B cell (primary cell): ENCODE data around the gene ZNF554. TPM values are rescaled to one million over a fixed set of nuclear protein-coding genes. Genes with fewer than 3 reads are reported as not detected.
A peak's percentile ranks its signal among the peaks of the same experiment; 100 is the strongest.
"Not testable (repeated sequence)": the region's sequence is repeated elsewhere in the genome, so short reads cannot be mapped to it uniquely, and the experiment has no call there.

Source experiments
- ATAC-seq: fragments of 200-7000 bp; cut with Tn5 transposase; one replicate; pipeline ENCODE4 v1.10.0; 2021; ENCODE audit warnings: low read depth, mild to moderate bottlenecking, moderate number of reproducible peaks, moderate library complexity
- CTCF ChIA-PET: fragments of 350-600 bp; sonication (Branson Sonifier 250); formaldehyde crosslinking; loops from one replicate; lab custom pipeline; 2021; ENCODE audit warnings: antibody characterized with exemption, inconsistent platforms; lab: Charles Lee
- POLR2A ChIA-PET: fragments of 350-600 bp; sonication (Branson Sonifier 250); formaldehyde crosslinking; loops from one replicate; lab custom pipeline; 2021; ENCODE audit warnings: antibody characterized with exemption; lab: Charles Lee
- DNase-seq: peaks from one replicate; pipeline ENCODE4 v3.0.0; 2013
- H2AFZ ChIP-seq: 2 replicates; pipeline ENCODE4 v1.6.1; 2012; ENCODE audit warnings: mild to moderate bottlenecking, low read depth, low read length; ENCODE audit not compliant: insufficient read depth, poor library complexity, severe bottlenecking
- H3K27ac ChIP-seq, 2 donors: 1 replicate in 1 of 2; 2 replicates in 1 of 2; pipeline ENCODE4 v1.5.1; 2012 to 2013; ENCODE audit warnings: low read length in 2 of 2, mild to moderate bottlenecking in 2 of 2, moderate library complexity in 1 of 2
- H3K27me3 ChIP-seq, 4 experiments: fragments of 200-600 bp in 1 of 4; sonication (generic) in 1 of 4; replicated peaks in 1 of 4; 1 replicate in 2 of 4; 2 replicates in 2 of 4; pipeline versions ENCODE4 v1.6.1 to v1.7.0; 2013 to 2016; ENCODE audit warnings: low read length in 3 of 4, mild to moderate bottlenecking in 2 of 4, mixed read lengths in 1 of 4, moderate library complexity in 1 of 4; ENCODE audit not compliant: insufficient read depth in 4 of 4, control insufficient read depth in 3 of 4; ENCODE audit errors: control extremely low read depth in 1 of 4
- H3K36me3 ChIP-seq, 2 experiments: replicated peaks in 1 of 2; 1 replicate in 1 of 2; 2 replicates in 1 of 2; pipeline versions ENCODE4 v1.6.1 to v1.7.1; 2013; ENCODE audit warnings: low read length in 1 of 2; ENCODE audit not compliant: insufficient read depth in 2 of 2, control insufficient read depth in 1 of 2; ENCODE audit errors: control extremely low read depth in 1 of 2, extremely low read depth in 1 of 2
- H3K4me1 ChIP-seq, 2 donors: fragments of 200-600 bp in 1 of 2; sonication (generic) in 1 of 2; 1 replicate in 1 of 2; 2 replicates in 1 of 2; pipeline versions ENCODE4 v1.5.1 to v1.6.1; 2013 to 2017; ENCODE audit warnings: low read length in 2 of 2; ENCODE audit not compliant: control insufficient read depth in 2 of 2, insufficient read depth in 2 of 2
- H3K4me2 ChIP-seq: replicated peaks from 2 replicates; pipeline ENCODE3; 2012; ENCODE audit warnings: mild to moderate bottlenecking, low read depth, low read length; ENCODE audit not compliant: poor library complexity, severe bottlenecking
- H3K4me3 ChIP-seq, 5 experiments: fragments of 200-600 bp in 1 of 5; sonication (generic) in 1 of 5; 1 replicate in 3 of 5; 2 replicates in 2 of 5; pipeline versions ENCODE4 v1.5.1 to v1.7.0; 2011 to 2016; ENCODE audit warnings: low read length in 4 of 5, mild to moderate bottlenecking in 4 of 5, low read depth in 2 of 5, control low read depth in 1 of 5, moderate library complexity in 1 of 5; ENCODE audit not compliant: insufficient read depth in 1 of 5; ENCODE audit errors: control extremely low read depth in 1 of 5, extremely low read depth in 1 of 5
- H3K79me2 ChIP-seq: fragments of 200-600 bp; sonication (generic); one replicate; pipeline ENCODE4 v1.6.0; 2016; ENCODE audit warnings: low read length; ENCODE audit not compliant: control insufficient read depth, insufficient read depth
- H3K9ac ChIP-seq: fragments of 200-600 bp; sonication (generic); 2 replicates; pipeline ENCODE4 v1.6.1; 2017; ENCODE audit warnings: mild to moderate bottlenecking, low read length, moderate library complexity
- H3K9me3 ChIP-seq, 3 donors: one replicate each; pipeline versions ENCODE4 v1.6.1 to v1.7.1; 2013; ENCODE audit warnings: low read length in 2 of 3; ENCODE audit not compliant: control insufficient read depth in 2 of 3, insufficient read depth in 1 of 3; ENCODE audit errors: control extremely low read depth in 1 of 3
- H4K20me1 ChIP-seq: 2 replicates; pipeline ENCODE4 v1.6.0; 2012; ENCODE audit warnings: mild to moderate bottlenecking, low read length; ENCODE audit not compliant: insufficient read depth, control insufficient read depth, poor library complexity, severe bottlenecking
- H3K27ac Mint-ChIP-seq: one replicate; pipeline ENCODE4 v1.8.0; 2021; ENCODE audit warnings: mixed read lengths
- H3K27me3 Mint-ChIP-seq: one replicate; pipeline ENCODE4 v1.8.0; 2021; ENCODE audit warnings: mixed read lengths
- H3K4me1 Mint-ChIP-seq: one replicate; pipeline ENCODE4 v1.8.0; 2021; ENCODE audit warnings: mixed read lengths
- H3K4me3 Mint-ChIP-seq: one replicate; pipeline ENCODE4 v1.8.0; 2021; ENCODE audit warnings: mixed read lengths
- H3K9me3 Mint-ChIP-seq: one replicate; pipeline ENCODE4 v1.8.0; 2022; ENCODE audit warnings: mixed read lengths; ENCODE audit not compliant: insufficient read depth
- EZH2 ChIP-seq: IDR thresholded peaks from 2 replicates; pipeline ENCODE4 v1.6.1; 2012; ENCODE audit warnings: borderline replicate concordance, low read depth, mild to moderate bottlenecking, moderate library complexity, low read length; ENCODE audit not compliant: insufficient read depth, poor library complexity, severe bottlenecking
- WGBS: methylation state at CpG from one replicate; pipeline ENCODE4 v1.1.5; 2013; ENCODE audit warnings: missing lambda C conversion rate; ENCODE audit not compliant: insufficient coverage; 5-methylcytosine and 5-hydroxymethylcytosine counted together
- intact Hi-C: fragments of 100-400 bp; cut with micrococcal nuclease; formaldehyde crosslinking; loops from one replicate; pipeline ENCODE4 v1.10.0; 2022
- polyA plus RNA-seq: library from polyadenylated mRNA; depleted of rRNA; stranded (reverse); fragments of >200 nt; gene quantifications from 2 replicates; pipeline ENCODE4 v1.2.3, GENCODE V29; 2012
- total RNA-seq, 2 donors: library from RNA; stranded (reverse); fragments of 120-200 nt in 1 of 2; gene quantifications; 1 replicate in 1 of 2; 2 replicates in 1 of 2; pipeline versions ENCODE4 v1.2.3 to v1.2.4, GENCODE V29; 2013 to 2022
- TF ChIP-seq, protein P1 (sequence below): fragments of 200-600 bp; IDR thresholded peaks from one replicate; pipeline ENCODE4 v1.8.0; 2022; ENCODE audit warnings: antibody characterized with exemption, mild to moderate bottlenecking

The ZNF554 gene
- total and polyA plus RNA-seq, 2 donors (not counting 1 experiment from before 2014, with no cell fraction given) = 2.8 to 5.9 TPM

DNA sequence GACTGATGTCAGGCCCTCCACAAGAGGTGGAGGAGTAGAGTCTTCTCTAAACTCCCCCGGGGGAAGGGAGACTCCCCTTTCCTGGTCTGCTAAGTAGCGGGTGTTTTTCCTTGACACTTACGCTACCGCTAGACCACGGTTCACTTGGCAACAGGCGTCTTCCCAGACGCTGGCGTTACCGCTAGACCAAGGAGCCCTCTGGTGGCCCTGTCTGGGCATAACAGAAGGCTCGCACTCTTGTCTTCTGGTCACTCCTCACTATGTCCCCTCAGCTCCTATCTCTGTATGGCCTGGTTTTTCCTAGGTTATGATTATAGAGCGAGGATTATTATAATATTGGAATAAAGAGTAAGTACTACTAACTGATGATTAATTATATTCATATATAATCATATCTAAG lies 52.5 kb downstream of the ZNF554 start:
- H3K27ac ChIP-seq, POLR2A ChIA-PET, ATAC-seq, H3K9me3 Mint-ChIP-seq, H3K4me2 ChIP-seq, H3K4me1 ChIP-seq, H3K4me3 Mint-ChIP-seq, H3K27me3 ChIP-seq, H3K79me2 ChIP-seq, H3K9ac ChIP-seq, H3K4me1 Mint-ChIP-seq, H3K4me3 ChIP-seq, H3K27me3 Mint-ChIP-seq, H3K36me3 ChIP-seq, H4K20me1 ChIP-seq: not testable (repeated sequence)
- intact Hi-C loops = loop anchor here (1.0 kb wide), 1 partner anchor 224 kb away; no protein-coding TSS in a partner anchor
- Histone ChIP-seq H3K9me3 (peaks cover 2 to 23% (median 11%) of the 10 kb centered on the region in 3 donors), H2AFZ (peak overlapping the region; percentile 33)
- WGBS = no CpG with 5 or more reads among the region's 11 CpGs
- CTCF ChIA-PET = interaction anchor here (0.7 to 3.2 kb wide), 2 partner anchors 224 to 310 kb away, joined by 4 to 30 read pairs; no protein-coding TSS in a partner anchor
- H3K27ac Mint-ChIP-seq = peak overlapping the region; percentile 32
- TF ChIP-seq, protein P1, sequence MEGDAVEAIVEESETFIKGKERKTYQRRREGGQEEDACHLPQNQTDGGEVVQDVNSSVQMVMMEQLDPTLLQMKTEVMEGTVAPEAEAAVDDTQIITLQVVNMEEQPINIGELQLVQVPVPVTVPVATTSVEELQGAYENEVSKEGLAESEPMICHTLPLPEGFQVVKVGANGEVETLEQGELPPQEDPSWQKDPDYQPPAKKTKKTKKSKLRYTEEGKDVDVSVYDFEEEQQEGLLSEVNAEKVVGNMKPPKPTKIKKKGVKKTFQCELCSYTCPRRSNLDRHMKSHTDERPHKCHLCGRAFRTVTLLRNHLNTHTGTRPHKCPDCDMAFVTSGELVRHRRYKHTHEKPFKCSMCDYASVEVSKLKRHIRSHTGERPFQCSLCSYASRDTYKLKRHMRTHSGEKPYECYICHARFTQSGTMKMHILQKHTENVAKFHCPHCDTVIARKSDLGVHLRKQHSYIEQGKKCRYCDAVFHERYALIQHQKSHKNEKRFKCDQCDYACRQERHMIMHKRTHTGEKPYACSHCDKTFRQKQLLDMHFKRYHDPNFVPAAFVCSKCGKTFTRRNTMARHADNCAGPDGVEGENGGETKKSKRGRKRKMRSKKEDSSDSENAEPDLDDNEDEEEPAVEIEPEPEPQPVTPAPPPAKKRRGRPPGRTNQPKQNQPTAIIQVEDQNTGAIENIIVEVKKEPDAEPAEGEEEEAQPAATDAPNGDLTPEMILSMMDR = peak; percentile 65
- DNase-seq = peak; percentile 29

DNA sequence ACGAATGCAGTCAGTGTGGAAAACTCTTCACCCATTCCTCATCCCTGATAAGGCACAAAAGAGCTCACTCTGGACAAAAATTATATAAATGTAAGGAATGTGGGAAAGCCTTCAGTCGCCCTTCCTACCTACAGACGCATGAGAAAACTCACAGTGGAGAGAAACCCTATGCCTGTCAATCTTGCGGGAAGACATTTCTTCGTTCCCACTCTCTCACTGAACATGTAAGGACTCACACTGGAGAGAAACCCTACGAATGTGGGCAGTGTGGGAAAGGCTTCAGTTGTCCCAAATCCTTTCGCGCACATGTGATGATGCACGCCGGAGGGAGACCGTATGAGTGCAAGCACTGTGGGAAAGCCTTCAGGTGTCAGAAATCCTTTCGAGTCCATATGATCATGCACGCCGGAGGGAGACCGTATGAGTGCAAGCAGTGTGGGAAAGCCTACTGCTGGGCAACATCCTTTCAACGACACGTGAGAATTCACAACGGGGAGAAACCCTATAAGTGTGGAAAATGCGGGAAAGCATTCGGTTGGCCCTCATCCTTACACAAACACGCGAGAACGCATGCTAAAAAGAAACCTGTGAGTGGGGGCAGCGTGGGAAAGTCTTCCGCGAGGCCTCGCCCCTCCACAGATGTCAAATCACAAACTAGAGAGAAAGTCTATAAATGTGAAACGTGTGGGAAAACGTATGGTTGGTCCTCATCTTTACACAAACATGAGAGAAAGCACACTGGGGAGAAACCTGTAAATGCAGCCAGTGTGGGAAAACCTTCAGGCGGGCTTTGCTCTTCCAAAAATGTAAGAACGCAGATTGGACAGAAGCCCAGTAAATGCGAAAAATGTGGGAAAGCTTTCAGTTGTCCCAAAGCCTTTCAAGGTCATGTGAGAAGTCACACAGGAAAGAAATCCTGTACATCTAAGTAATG lies 58.0 kb downstream of the ZNF554 start:
- WGBS = 92% methylated on average over 19 of the region's 32 CpGs
- Mint-ChIP-seq H3K9me3 (peaks cover 3% of the 10 kb centered on the region), H3K27me3 (no peaks in the 10 kb centered on the region), H3K27ac (no peak overlapping the region), H3K4me1 (no peaks in the 10 kb centered on the region), H3K4me3 (no peak overlapping the region)
- POLR2A ChIA-PET = no interaction called here
- Histone ChIP-seq H4K20me1 (no peaks in the 10 kb centered on the region), H3K4me1 (no peaks in the 10 kb centered on the region), H3K4me3 (no peak overlapping the region), H3K4me2 (no peak overlapping the region), H3K79me2 (no peaks in the 10 kb centered on the region), H3K27ac (no peak overlapping the region), H2AFZ (no peak overlapping the region), H3K9me3 (peaks cover 6 to 46% (median 29%) of the 10 kb centered on the region in 3 donors), H3K27me3 (no peaks in the 10 kb centered on the region), H3K9ac (no peak overlapping the region), H3K36me3 (no peaks in the 10 kb centered on the region)
- no peak for DNase-seq
- no peak for TF ChIP-seq EZH2
- TF ChIP-seq, protein P1 = no peak
- ATAC-seq = no peak
- CTCF ChIA-PET = no interaction called here
- intact Hi-C loops = no loop called here
